Vagina (tissue), 2 donors: Measurements from ENCODE around the gene MRC2.

Source experiments
- POLR2A ChIP-seq, 2 donors: fragments of 450-650 bp; IDR thresholded peaks; one replicate each; pipeline ENCODE4 v1.6.1; 2017; ENCODE audit warnings: antibody characterized with exemption in 2 of 2, mild to moderate bottlenecking in 2 of 2, moderate library complexity in 2 of 2
- POLR2AphosphoS5 ChIP-seq, 2 donors: sonication (generic); formaldehyde crosslinking; IDR thresholded peaks; one replicate each; pipeline ENCODE4 v1.9.0; 2017; ENCODE audit warnings: antibody characterized with exemption in 2 of 2, mild to moderate bottlenecking in 2 of 2, low read depth in 1 of 2; ENCODE audit not compliant: insufficient read depth in 1 of 2
- TF ChIP-seq, protein P1 (sequence below), 3 experiments: fragments of 450-650 bp in 2 of 3; fragments of 200-600 bp in 1 of 3; sonication (generic) in 1 of 3; IDR thresholded peaks; one replicate each; pipeline ENCODE4 v1.5.1; 2017 to 2019; ENCODE audit warnings: antibody characterized with exemption in 3 of 3, mild to moderate bottlenecking in 2 of 3, moderate library complexity in 2 of 3

DNA sequence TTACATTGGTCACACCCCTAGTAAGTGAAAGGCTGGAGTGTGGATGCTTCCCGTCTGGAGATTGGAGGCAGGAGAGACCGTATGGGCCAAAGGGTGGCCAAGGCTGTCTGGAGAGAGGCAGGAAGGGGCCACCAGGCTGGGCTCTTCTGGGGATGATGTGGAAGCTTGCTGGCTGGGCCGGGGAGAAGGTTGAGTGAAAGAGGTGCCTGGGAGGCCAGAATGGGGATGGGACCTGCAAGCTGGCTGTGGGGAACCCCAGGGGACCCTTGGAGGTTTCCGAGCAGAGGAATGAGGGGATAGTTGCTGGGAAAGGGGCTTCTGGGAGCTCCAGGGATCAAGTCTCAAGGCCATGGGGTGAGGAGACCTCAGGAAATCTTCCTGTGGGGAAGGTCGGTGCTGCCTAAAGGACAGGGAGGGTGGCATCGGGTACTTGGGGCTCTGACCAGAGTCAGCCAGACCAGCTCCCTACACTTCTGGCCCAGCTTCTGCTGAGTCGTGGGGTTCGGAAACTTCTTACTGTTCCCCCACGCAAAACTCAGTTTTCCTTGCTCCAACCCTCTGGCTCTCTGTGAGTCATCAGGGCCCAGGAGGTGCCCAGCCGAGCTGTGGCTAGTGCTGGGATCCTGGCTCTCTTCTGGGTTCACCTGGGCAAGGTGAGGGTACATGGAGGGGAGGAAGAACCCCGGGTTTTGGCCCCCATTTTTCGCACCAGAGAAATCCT is 3.1 kb downstream of the MRC2 start:
- TF ChIP-seq, protein P1, sequence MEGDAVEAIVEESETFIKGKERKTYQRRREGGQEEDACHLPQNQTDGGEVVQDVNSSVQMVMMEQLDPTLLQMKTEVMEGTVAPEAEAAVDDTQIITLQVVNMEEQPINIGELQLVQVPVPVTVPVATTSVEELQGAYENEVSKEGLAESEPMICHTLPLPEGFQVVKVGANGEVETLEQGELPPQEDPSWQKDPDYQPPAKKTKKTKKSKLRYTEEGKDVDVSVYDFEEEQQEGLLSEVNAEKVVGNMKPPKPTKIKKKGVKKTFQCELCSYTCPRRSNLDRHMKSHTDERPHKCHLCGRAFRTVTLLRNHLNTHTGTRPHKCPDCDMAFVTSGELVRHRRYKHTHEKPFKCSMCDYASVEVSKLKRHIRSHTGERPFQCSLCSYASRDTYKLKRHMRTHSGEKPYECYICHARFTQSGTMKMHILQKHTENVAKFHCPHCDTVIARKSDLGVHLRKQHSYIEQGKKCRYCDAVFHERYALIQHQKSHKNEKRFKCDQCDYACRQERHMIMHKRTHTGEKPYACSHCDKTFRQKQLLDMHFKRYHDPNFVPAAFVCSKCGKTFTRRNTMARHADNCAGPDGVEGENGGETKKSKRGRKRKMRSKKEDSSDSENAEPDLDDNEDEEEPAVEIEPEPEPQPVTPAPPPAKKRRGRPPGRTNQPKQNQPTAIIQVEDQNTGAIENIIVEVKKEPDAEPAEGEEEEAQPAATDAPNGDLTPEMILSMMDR (IDR thresholded peaks at IDR 0.05), result no peak
- no peak for TF ChIP-seq POLR2A (IDR thresholded peaks at IDR 0.05)
- TF ChIP-seq POLR2AphosphoS5 (IDR thresholded peaks at IDR 0.05; ENCODE audit: insufficient read depth in 1 of 2, low read depth in 1 of 2), result no peak
